ENCODE measurements around the gene WNT1. TPM values are rescaled to one million over a fixed set of nuclear protein-coding genes. Genes with fewer than 3 reads are reported as not detected.

Gene WNT1
- total RNA-seq, 1 experiment from 2014 or later, result not detected

GRCh38 chr12:48967991-48968390 lies 10.1 kb upstream of the WNT1 start:
- H3K14ac ChIP-seq (ENCODE audit: insufficient read depth, low read length), result no peak overlapping the region; the same call in 1 of the 2 replicates
- no peak overlapping the region for H2BK15ac ChIP-seq (ENCODE audit: low read depth, low read length)
- Mint-ChIP-seq H3K9me3 (peaks cover 0 to 2% of the 10 kb centered on the region in 2 experiments; a peak in 3 of 5 replicates), H3K27ac (no peak overlapping the region), H3K27me3 (ENCODE audit: low read depth) (peaks cover 63% of the 10 kb centered on the region), H3K4me1 (peaks cover 61 to 63% of the 10 kb centered on the region in 2 experiments), H3K36me3 (ENCODE audit: insufficient read depth in 1 of 3, low read depth in 3 of 3) (no peaks in the 10 kb centered on the region; a peak in 1 of 7 replicates), H3K4me3 (peak overlapping the region in 1 of 2 experiments; percentile 28; a peak in 1 of 5 replicates)
- peaks cover 54% of the 10 kb centered on the region for H3K27me3 ChIP-seq (ENCODE audit: insufficient read depth, low read length)
- whole genome bisulfite sequencing (ENCODE audit: extremely low coverage, insufficient read length, low lambda C conversion rate), result no CpG with 5 or more reads among the region's 7 CpGs
- H2BK120ac ChIP-seq (ENCODE audit: low read depth, low read length, poor library complexity, severe bottlenecking), result no peak overlapping the region
- no peaks in the 10 kb centered on the region for H3K79me2 ChIP-seq (ENCODE audit: insufficient read depth, low read length)
- no peaks in the 10 kb centered on the region for H3K9me3 ChIP-seq (ENCODE audit: control insufficient read depth, low read depth, low read length)
- no peak overlapping the region for H2BK12ac ChIP-seq (ENCODE audit: insufficient read length, low read depth, low read length)
- H3K79me1 ChIP-seq (ENCODE audit: insufficient read depth, low read depth, low read length, poor library complexity, severe bottlenecking), result no peaks in the 10 kb centered on the region
- no peak overlapping the region for H4K8ac ChIP-seq (replicated peaks; ENCODE audit: insufficient read length, low read depth, low read length)
- H3T11ph ChIP-seq (ENCODE audit: low read length), result no peak overlapping the region
- no peak overlapping the region for H4K5ac ChIP-seq (ENCODE audit: insufficient read length, low read depth, low read length)
- H3K4me1 ChIP-seq (ENCODE audit: insufficient read depth, low read length), result peaks cover 11% of the 10 kb centered on the region
- H2AFZ ChIP-seq (ENCODE audit: low read length), result no peak overlapping the region
- H3K27ac ChIP-seq (ENCODE audit: insufficient read length, low read depth, low read length), result no peak overlapping the region
- H3K9ac ChIP-seq (ENCODE audit: extremely low read depth, insufficient read length, low read length), result no peak overlapping the region
- no peak overlapping the region for H2AK5ac ChIP-seq (ENCODE audit: insufficient read length, low read length)
- H3K4me2 ChIP-seq (ENCODE audit: insufficient read depth, insufficient read length, low read length), result no peak overlapping the region
- H3K23me2 ChIP-seq (ENCODE audit: insufficient read length, low read depth, low read length, poor library complexity, severe bottlenecking), result peaks cover 9% of the 10 kb centered on the region
- no peaks in the 10 kb centered on the region for H4K20me1 ChIP-seq (ENCODE audit: control insufficient read depth, insufficient read depth, insufficient read length)
- no peak overlapping the region for H3K4ac ChIP-seq (ENCODE audit: low read depth, low read length)
- no peak overlapping the region for H3K23ac ChIP-seq (ENCODE audit: insufficient read length, low read depth, low read length)
- H2BK20ac ChIP-seq (ENCODE audit: low read depth, low read length, poor library complexity, severe bottlenecking), result no peak overlapping the region
- no peak overlapping the region for H4K91ac ChIP-seq (ENCODE audit: insufficient read length, low read depth, low read length)
- no peak overlapping the region for H3K56ac ChIP-seq (ENCODE audit: insufficient read length, low read depth, low read length)
- no peak overlapping the region for H3K18ac ChIP-seq (ENCODE audit: insufficient read length, low read depth, low read length)
- TF ChIP-seq, protein P1, sequence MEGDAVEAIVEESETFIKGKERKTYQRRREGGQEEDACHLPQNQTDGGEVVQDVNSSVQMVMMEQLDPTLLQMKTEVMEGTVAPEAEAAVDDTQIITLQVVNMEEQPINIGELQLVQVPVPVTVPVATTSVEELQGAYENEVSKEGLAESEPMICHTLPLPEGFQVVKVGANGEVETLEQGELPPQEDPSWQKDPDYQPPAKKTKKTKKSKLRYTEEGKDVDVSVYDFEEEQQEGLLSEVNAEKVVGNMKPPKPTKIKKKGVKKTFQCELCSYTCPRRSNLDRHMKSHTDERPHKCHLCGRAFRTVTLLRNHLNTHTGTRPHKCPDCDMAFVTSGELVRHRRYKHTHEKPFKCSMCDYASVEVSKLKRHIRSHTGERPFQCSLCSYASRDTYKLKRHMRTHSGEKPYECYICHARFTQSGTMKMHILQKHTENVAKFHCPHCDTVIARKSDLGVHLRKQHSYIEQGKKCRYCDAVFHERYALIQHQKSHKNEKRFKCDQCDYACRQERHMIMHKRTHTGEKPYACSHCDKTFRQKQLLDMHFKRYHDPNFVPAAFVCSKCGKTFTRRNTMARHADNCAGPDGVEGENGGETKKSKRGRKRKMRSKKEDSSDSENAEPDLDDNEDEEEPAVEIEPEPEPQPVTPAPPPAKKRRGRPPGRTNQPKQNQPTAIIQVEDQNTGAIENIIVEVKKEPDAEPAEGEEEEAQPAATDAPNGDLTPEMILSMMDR (conservative IDR thresholded peaks at IDR 0.05), result no peak
- H2BK5ac ChIP-seq (ENCODE audit: insufficient read length, low read length), result no peak overlapping the region
- DNase-seq, result peak; percentile 53

All from H9 (cell line).